Trophoblast cell (in vitro differentiated cells and primary cell): Measurements from ENCODE around the gene RPL34.
A peak's percentile ranks its signal among the peaks of the same experiment; 100 is the strongest.
"Not testable (repeated sequence)": the region's sequence is repeated elsewhere in the genome, so short reads cannot be mapped to it uniquely, and the experiment has no call there.

ENCODE experiments used
- DNase-seq, 2 donors: peaks; one replicate each; pipeline ENCODE4 v3.0.0-alpha.2; 2016
- H2AFZ ChIP-seq: 2 replicates; pipeline ENCODE4 v1.6.1; 2013; ENCODE audit warnings: low read length, moderate library complexity, mild to moderate bottlenecking; ENCODE audit not compliant: insufficient read depth, poor library complexity
- H2AK5ac ChIP-seq: 2 replicates; pipeline ENCODE4 v1.6.1; 2013; ENCODE audit warnings: mild to moderate bottlenecking, low read length
- H2BK120ac ChIP-seq: 2 replicates; pipeline ENCODE4 v1.6.1; 2013; ENCODE audit warnings: low read length, mild to moderate bottlenecking, moderate library complexity; ENCODE audit not compliant: insufficient read depth, poor library complexity
- H2BK12ac ChIP-seq: 2 replicates; pipeline ENCODE4 v1.6.1; 2013; ENCODE audit warnings: mild to moderate bottlenecking, low read length, moderate library complexity
- H2BK5ac ChIP-seq: 2 replicates; pipeline ENCODE4 v1.6.1; 2013; ENCODE audit warnings: low read length, low read depth, moderate library complexity, mild to moderate bottlenecking; ENCODE audit not compliant: poor library complexity
- H3K14ac ChIP-seq: 2 replicates; pipeline ENCODE4 v1.6.1; 2013; ENCODE audit warnings: mild to moderate bottlenecking, low read length
- H3K18ac ChIP-seq: 2 replicates; pipeline ENCODE4 v1.6.1; 2013; ENCODE audit warnings: mild to moderate bottlenecking, low read length
- H3K23ac ChIP-seq: 2 replicates; pipeline ENCODE4 v1.6.1; 2013; ENCODE audit warnings: low read length
- H3K27ac ChIP-seq: 2 replicates; pipeline ENCODE4 v1.5.1; 2013; ENCODE audit warnings: low read depth, mild to moderate bottlenecking, inconsistent platforms, low read length, moderate library complexity
- H3K27me3 ChIP-seq: 2 replicates; pipeline ENCODE4 v1.6.1; 2013; ENCODE audit warnings: inconsistent platforms, mild to moderate bottlenecking, low read length, moderate library complexity; ENCODE audit not compliant: insufficient read depth
- H3K36me3 ChIP-seq, 2 experiments: 1 replicate in 1 of 2; 2 replicates in 1 of 2; pipeline ENCODE4 v1.6.1; 2013; ENCODE audit warnings: low read length in 2 of 2, mild to moderate bottlenecking in 2 of 2, moderate library complexity in 1 of 2; ENCODE audit not compliant: insufficient read depth in 2 of 2, control insufficient read depth in 1 of 2
- H3K4ac ChIP-seq: 2 replicates; pipeline ENCODE4 v1.6.1; 2013; ENCODE audit warnings: low read depth, mild to moderate bottlenecking, low read length, moderate library complexity
- H3K4me1 ChIP-seq, 2 experiments: 1 replicate in 1 of 2; 2 replicates in 1 of 2; pipeline ENCODE4 v1.6.1; 2013; ENCODE audit warnings: low read length in 2 of 2, mild to moderate bottlenecking in 2 of 2, moderate library complexity in 1 of 2; ENCODE audit not compliant: insufficient read depth in 2 of 2, control insufficient read depth in 1 of 2
- H3K4me2 ChIP-seq: 2 replicates; pipeline ENCODE4 v1.6.1; 2013; ENCODE audit warnings: inconsistent platforms, mild to moderate bottlenecking, low read length, moderate library complexity
- H3K4me3 ChIP-seq: 2 replicates; pipeline ENCODE4 v1.5.1; 2013; ENCODE audit warnings: mild to moderate bottlenecking, low read depth, low read length, inconsistent platforms
- H3K79me1 ChIP-seq: one replicate; pipeline ENCODE4 v1.6.1; 2013; ENCODE audit warnings: low read length
- H3K79me2 ChIP-seq: 2 replicates; pipeline ENCODE4 v1.6.1; 2013; ENCODE audit warnings: low read length, mild to moderate bottlenecking; ENCODE audit not compliant: control insufficient read depth, insufficient read depth, poor library complexity
- H3K9ac ChIP-seq: 2 replicates; pipeline ENCODE4 v1.6.1; 2013; ENCODE audit warnings: mild to moderate bottlenecking, low read length
- H3K9me3 ChIP-seq: 2 replicates; pipeline ENCODE4 v1.6.1; 2013; ENCODE audit warnings: low read depth, mild to moderate bottlenecking, control low read depth, inconsistent platforms, low read length; ENCODE audit not compliant: insufficient read depth
- H4K12ac ChIP-seq: 2 replicates; pipeline ENCODE4 v1.6.1; 2013; ENCODE audit warnings: low read depth, mild to moderate bottlenecking, low read length, moderate library complexity
- H4K8ac ChIP-seq: 2 replicates; pipeline ENCODE4 v1.6.1; 2013; ENCODE audit warnings: low read depth, mild to moderate bottlenecking, low read length, moderate library complexity
- H4K91ac ChIP-seq: one replicate; pipeline ENCODE4 v1.6.1; 2013; ENCODE audit warnings: low read depth, mild to moderate bottlenecking, low read length, moderate library complexity
- WGBS: extraction: QIAGEN DNeasy Blood & Tissue Kit; methylation state at CpG from one replicate; pipeline ENCODE4 v1.1.7; 2013; ENCODE audit warnings: missing lambda C conversion rate; ENCODE audit not compliant: insufficient read length, insufficient coverage; ENCODE audit errors: extremely low coverage; 5-methylcytosine and 5-hydroxymethylcytosine counted together

Gene RPL34

DNA sequence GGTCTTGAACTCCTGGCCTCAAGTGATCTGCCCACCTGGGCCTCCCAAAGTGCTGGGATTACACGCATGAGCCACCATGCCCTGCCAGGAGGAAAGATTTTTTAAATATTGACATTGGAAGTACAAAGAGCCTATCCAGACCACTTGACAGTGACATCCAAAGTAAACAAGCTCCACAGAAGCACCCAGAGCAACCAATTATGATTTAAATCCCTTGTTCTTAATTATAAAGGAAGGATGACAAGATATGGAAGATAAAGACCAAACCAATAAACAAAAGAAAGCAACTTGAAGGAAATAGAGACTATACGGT is 27.7 kb upstream of the RPL34 start:
- WGBS: no CpG with 5 or more reads among the region's 2 CpGs
- no peaks in the 10 kb centered on the region for H3K4me1 ChIP-seq
- H3K27me3 ChIP-seq: no peaks in the 10 kb centered on the region
- H3K23ac ChIP-seq: no peak overlapping the region
- H4K8ac ChIP-seq: no peak overlapping the region
- no peaks in the 10 kb centered on the region for H3K79me1 ChIP-seq
- H3K9ac ChIP-seq: no peak overlapping the region
- peak overlapping the region; percentile 43 for H2BK120ac ChIP-seq
- no peaks in the 10 kb centered on the region for H3K36me3 ChIP-seq
- no peak overlapping the region for H3K14ac ChIP-seq
- no peak overlapping the region for H2AFZ ChIP-seq
- DNase-seq: no peak
- peak overlapping the region; percentile 31 for H2BK5ac ChIP-seq
- H3K4me3 ChIP-seq: no peak overlapping the region
- H3K18ac ChIP-seq: no peak overlapping the region
- H3K4me2 ChIP-seq: no peak overlapping the region
- H3K9me3 ChIP-seq: no peaks in the 10 kb centered on the region
- H2BK12ac ChIP-seq: no peak overlapping the region
- H2AK5ac ChIP-seq: no peak overlapping the region
- no peak overlapping the region for H4K12ac ChIP-seq
- peak overlapping the region; percentile 5 for H3K27ac ChIP-seq
- peak overlapping the region; percentile 68 for H4K91ac ChIP-seq
- H3K4ac ChIP-seq: no peak overlapping the region
- H3K79me2 ChIP-seq: no peaks in the 10 kb centered on the region

DNA sequence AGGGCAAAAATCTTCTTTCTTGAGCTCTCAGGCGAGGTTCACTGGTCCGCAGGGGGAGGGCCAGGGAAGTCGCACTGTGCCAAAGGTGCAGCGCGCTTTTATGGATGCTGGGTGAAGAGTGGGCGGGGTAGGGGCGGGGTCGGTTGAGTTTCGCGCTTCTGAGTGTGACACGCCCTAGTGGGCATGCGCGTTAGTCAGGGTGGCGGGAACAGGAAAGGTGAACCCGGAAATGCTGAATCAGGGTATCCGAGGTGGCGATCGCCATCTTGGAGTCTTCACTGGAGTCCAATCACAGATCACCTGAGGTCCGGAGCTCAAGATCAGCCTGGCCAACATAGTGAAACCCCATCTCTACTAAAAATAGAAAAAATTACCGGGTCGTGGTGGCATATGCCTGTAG is 26.1 kb upstream of the RPL34 start:
- H3K14ac ChIP-seq, H4K91ac ChIP-seq, H3K79me2 ChIP-seq, H3K18ac ChIP-seq, H2BK120ac ChIP-seq, H3K23ac ChIP-seq, H3K4me2 ChIP-seq, H2AFZ ChIP-seq, H4K8ac ChIP-seq, H3K4ac ChIP-seq, H3K9ac ChIP-seq, H2BK5ac ChIP-seq, H3K79me1 ChIP-seq, H3K27ac ChIP-seq, H4K12ac ChIP-seq, H3K27me3 ChIP-seq, H3K4me1 ChIP-seq, H3K36me3 ChIP-seq, H3K4me3 ChIP-seq, H2AK5ac ChIP-seq, H2BK12ac ChIP-seq, H3K9me3 ChIP-seq: not testable (repeated sequence)
- WGBS: no CpG with 5 or more reads among the region's 21 CpGs
- peak; percentile 12 to 56 for DNase-seq

DNA sequence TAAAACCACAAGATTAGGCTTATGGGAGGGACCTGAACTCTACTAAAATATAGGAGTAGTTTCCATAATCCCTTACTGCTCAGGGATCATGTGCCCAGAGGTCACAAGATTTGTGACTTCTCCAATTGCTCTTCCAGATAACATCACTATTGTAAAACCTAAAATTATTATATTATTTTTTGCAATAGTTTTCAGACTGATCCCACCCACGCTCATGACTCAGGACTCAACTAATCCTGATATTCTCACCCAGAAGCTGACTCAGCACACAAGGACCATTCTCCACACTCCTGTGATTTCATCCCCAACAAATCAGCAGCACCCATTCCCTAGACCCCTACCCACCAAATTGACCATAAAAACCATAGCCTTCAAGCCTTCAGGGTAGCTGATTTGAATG is 24.0 kb upstream of the RPL34 start:
- H3K4me3 ChIP-seq: no peak overlapping the region
- no peaks in the 10 kb centered on the region for H3K79me2 ChIP-seq
- no peak overlapping the region for H3K23ac ChIP-seq
- no peak overlapping the region for H2BK12ac ChIP-seq
- H3K36me3 ChIP-seq: no peaks in the 10 kb centered on the region
- no peak overlapping the region for H2BK120ac ChIP-seq
- no peak overlapping the region for H4K91ac ChIP-seq
- H3K14ac ChIP-seq: no peak overlapping the region
- no CpG with 5 or more reads among the region's 1 CpG for WGBS
- DNase-seq: no peak
- H2BK5ac ChIP-seq: no peak overlapping the region
- H3K79me1 ChIP-seq: no peaks in the 10 kb centered on the region
- no peak overlapping the region for H4K12ac ChIP-seq
- no peak overlapping the region for H3K4me2 ChIP-seq
- H3K27me3 ChIP-seq: no peaks in the 10 kb centered on the region
- H4K8ac ChIP-seq: no peak overlapping the region
- H2AFZ ChIP-seq: no peak overlapping the region
- H3K27ac ChIP-seq: no peak overlapping the region
- no peak overlapping the region for H3K18ac ChIP-seq
- no peak overlapping the region for H3K4ac ChIP-seq
- no peak overlapping the region for H3K9ac ChIP-seq
- no peaks in the 10 kb centered on the region for H3K4me1 ChIP-seq
- H2AK5ac ChIP-seq: no peak overlapping the region
- H3K9me3 ChIP-seq: no peaks in the 10 kb centered on the region

DNA sequence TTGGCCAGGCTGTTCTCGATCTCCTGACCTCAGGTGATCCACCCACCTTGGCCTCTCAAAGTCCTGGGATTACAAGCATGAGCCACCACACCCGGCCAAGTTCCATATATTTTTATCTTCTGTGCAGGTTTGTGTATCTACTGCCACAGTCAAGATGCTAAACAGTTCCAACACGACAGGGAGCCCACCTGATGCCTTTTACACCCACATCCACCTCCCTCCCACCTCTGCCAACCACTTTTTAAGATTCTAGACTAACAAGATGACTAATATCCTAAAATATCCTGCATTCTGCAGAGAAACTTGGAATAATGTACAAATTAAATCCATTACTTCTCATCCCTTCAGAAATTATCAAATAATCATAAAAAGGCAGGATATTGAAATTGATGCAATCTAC is 19.3 kb upstream of the RPL34 start:
- no peak overlapping the region for H3K14ac ChIP-seq

More for the DNA sequence above, 19.3 kb upstream of the RPL34 start:
- Histone ChIP-seq H3K27ac (no peak overlapping the region), H3K9me3 (no peaks in the 10 kb centered on the region), H2BK120ac (no peak overlapping the region), H3K9ac (no peak overlapping the region), H3K79me1 (no peaks in the 10 kb centered on the region), H3K4me3 (no peak overlapping the region), H2AK5ac (no peak overlapping the region), H2BK12ac (no peak overlapping the region), H3K18ac (no peak overlapping the region), H3K4ac (no peak overlapping the region), H4K8ac (no peak overlapping the region), H3K4me2 (no peak overlapping the region), H4K91ac (no peak overlapping the region), H3K4me1 (no peaks in the 10 kb centered on the region), H2BK5ac (no peak overlapping the region), H3K36me3 (no peaks in the 10 kb centered on the region), H4K12ac (no peak overlapping the region), H2AFZ (no peak overlapping the region), H3K23ac (no peak overlapping the region), H3K79me2 (no peaks in the 10 kb centered on the region), H3K27me3 (no peaks in the 10 kb centered on the region)
- no peak for DNase-seq
- WGBS: no CpG with 5 or more reads among the region's 3 CpGs
